ENCODE data around the gene TNPO1. TPM values are rescaled to one million over a fixed set of nuclear protein-coding genes. Genes with fewer than 3 reads are reported as not detected.

The TNPO1 gene
- total and polyA plus RNA-seq, 4 donors = 5.7 to 95.8 (median 29.2) TPM

- TF ChIP-seq JUND (IDR thresholded peaks at IDR 0.05) = no peak
- TF ChIP-seq EGR1 (IDR thresholded peaks at IDR 0.05; ENCODE audit: low read depth in 2 of 2) = no peak
- TF ChIP-seq SP1 (IDR thresholded peaks at IDR 0.05) = no peak
- no peak for TF ChIP-seq CTCF (IDR thresholded peaks at IDR 0.05; ENCODE audit: low read depth, low read length, missing input control)
- TF ChIP-seq FOXA2 (IDR thresholded peaks at IDR 0.05) = no peak
- no peak for TF ChIP-seq ATF3 (IDR thresholded peaks at IDR 0.05)
- no peak for TF ChIP-seq NR2F2 (IDR thresholded peaks at IDR 0.05)
- no peak for TF ChIP-seq FOXA1 (IDR thresholded peaks at IDR 0.05)
These were observed 5.3 kb downstream of the TNPO1 start (continued) for GRCh38 chr5:72821776-72822175.

- Histone ChIP-seq H3K4me1 (ENCODE audit: control insufficient read depth in 4 of 4, insufficient read depth in 4 of 4, low read length in 3 of 4) (peaks cover 1 to 5% (median 2%) of the 10 kb centered on the region in 4 donors), H3K9ac (ENCODE audit: low read depth in 1 of 2, low read length in 2 of 2) (no peak overlapping the region), H3K27ac (ENCODE audit: low read depth in 1 of 2, low read length in 2 of 2) (no peak overlapping the region), H3K36me3 (ENCODE audit: control insufficient read depth in 4 of 4, insufficient read depth in 3 of 4, low read depth in 1 of 4, low read length in 3 of 4) (no peaks in the 10 kb centered on the region), H3K9me3 (ENCODE audit: control insufficient read depth in 4 of 4, low read length in 3 of 4) (no peaks in the 10 kb centered on the region), H3K27me3 (ENCODE audit: control insufficient read depth in 4 of 4, insufficient read depth in 4 of 4, low read length in 3 of 4) (no peaks in the 10 kb centered on the region), H3K4me3 (ENCODE audit: low read depth in 1 of 3, low read length in 3 of 3) (no peak overlapping the region)
- TF ChIP-seq RXRA (IDR thresholded peaks at IDR 0.05) (no peak), GABPA (IDR thresholded peaks at IDR 0.05 in 1 of 2, conservative IDR thresholded peaks at IDR 0.05 in 1 of 2) (no peak), JUND (IDR thresholded peaks at IDR 0.05) (no peak), REST (IDR thresholded peaks at IDR 0.05) (no peak), YY1 (IDR thresholded peaks at IDR 0.05) (no peak), HNF4G (IDR thresholded peaks at IDR 0.05) (no peak), EGR1 (IDR thresholded peaks at IDR 0.05; ENCODE audit: low read depth in 2 of 2) (no peak), ATF3 (IDR thresholded peaks at IDR 0.05) (no peak), FOXA1 (IDR thresholded peaks at IDR 0.05) (no peak), CTCF (IDR thresholded peaks at IDR 0.05; ENCODE audit: low read depth, low read length, missing input control) (no peak), HNF4A (conservative IDR thresholded peaks at IDR 0.05) (no peak), MAX (IDR thresholded peaks at IDR 0.05) (no peak), TAF1 (conservative IDR thresholded peaks at IDR 0.05) (no peak), ZBTB33 (IDR thresholded peaks at IDR 0.05) (no peak), RAD21 (IDR thresholded peaks at IDR 0.05) (no peak), SP1 (IDR thresholded peaks at IDR 0.05) (no peak)
- WGBS = 95% methylated on average over 2 of the region's 2 CpGs
- DNase-seq (ENCODE audit: low spot score) = no peak
These were observed 6.5 kb downstream of the TNPO1 start for GRCh38 chr5:72822944-72823343.
